ENCODE measurements around the gene UBAC1. TPM values are rescaled to one million over a fixed set of nuclear protein-coding genes. Genes with fewer than 3 reads are reported as not detected.

The UBAC1 gene
- 33.6 and 36.4 TPM in 2 replicates for total RNA-seq
- 35.2 and 42.5 TPM in 2 replicates for polyA plus RNA-seq

- Histone ChIP-seq H4K20me1 (ENCODE audit: insufficient read depth, poor library complexity, severe bottlenecking) (peaks cover 7% of the 10 kb centered on the region), H2AFZ (peak within 1 kb of the TSS; percentile 92), H3K27me3 (no peaks in the 10 kb centered on the region), H3K4me3 (peak within 1 kb of the TSS; percentile 87), H3K9me2 (replicated peaks; ENCODE audit: insufficient read depth) (no peaks in the 10 kb centered on the region), H3K4me2 (peak within 1 kb of the TSS; percentile 94), H3K9me3 (ENCODE audit: low read depth) (no peaks in the 10 kb centered on the region), H3K79me2 (peaks cover 45% of the 10 kb centered on the region), H3K27ac (peak within 1 kb of the TSS; percentile 85), H3K36me3 (replicated peaks; ENCODE audit: insufficient read depth, low read depth) (no peaks in the 10 kb centered on the region), H3K4me1 (ENCODE audit: insufficient read depth) (peaks cover 13% of the 10 kb centered on the region)
- TF ChIP-seq EZH2 (IDR thresholded peaks at IDR 0.05; ENCODE audit: borderline replicate concordance): no peak
- TF ChIP-seq, protein P1, sequence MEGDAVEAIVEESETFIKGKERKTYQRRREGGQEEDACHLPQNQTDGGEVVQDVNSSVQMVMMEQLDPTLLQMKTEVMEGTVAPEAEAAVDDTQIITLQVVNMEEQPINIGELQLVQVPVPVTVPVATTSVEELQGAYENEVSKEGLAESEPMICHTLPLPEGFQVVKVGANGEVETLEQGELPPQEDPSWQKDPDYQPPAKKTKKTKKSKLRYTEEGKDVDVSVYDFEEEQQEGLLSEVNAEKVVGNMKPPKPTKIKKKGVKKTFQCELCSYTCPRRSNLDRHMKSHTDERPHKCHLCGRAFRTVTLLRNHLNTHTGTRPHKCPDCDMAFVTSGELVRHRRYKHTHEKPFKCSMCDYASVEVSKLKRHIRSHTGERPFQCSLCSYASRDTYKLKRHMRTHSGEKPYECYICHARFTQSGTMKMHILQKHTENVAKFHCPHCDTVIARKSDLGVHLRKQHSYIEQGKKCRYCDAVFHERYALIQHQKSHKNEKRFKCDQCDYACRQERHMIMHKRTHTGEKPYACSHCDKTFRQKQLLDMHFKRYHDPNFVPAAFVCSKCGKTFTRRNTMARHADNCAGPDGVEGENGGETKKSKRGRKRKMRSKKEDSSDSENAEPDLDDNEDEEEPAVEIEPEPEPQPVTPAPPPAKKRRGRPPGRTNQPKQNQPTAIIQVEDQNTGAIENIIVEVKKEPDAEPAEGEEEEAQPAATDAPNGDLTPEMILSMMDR (IDR thresholded peaks at IDR 0.05; ENCODE audit: poor library complexity): peak; percentile 6
- WGBS (ENCODE audit: low lambda C conversion rate, missing lambda C conversion rate): 0% methylated on average over 28 of the region's 53 CpGs
- peak; percentile 97 for DNase-seq (ENCODE audit: low spot score)
Observed at GRCh38 chr9:135961277-135961715, at the start of gene UBAC1. UBAC1 (minus strand) TSS chr9:135961373; CDS start chr9:135961162, 211 bp downstream.

DNA sequence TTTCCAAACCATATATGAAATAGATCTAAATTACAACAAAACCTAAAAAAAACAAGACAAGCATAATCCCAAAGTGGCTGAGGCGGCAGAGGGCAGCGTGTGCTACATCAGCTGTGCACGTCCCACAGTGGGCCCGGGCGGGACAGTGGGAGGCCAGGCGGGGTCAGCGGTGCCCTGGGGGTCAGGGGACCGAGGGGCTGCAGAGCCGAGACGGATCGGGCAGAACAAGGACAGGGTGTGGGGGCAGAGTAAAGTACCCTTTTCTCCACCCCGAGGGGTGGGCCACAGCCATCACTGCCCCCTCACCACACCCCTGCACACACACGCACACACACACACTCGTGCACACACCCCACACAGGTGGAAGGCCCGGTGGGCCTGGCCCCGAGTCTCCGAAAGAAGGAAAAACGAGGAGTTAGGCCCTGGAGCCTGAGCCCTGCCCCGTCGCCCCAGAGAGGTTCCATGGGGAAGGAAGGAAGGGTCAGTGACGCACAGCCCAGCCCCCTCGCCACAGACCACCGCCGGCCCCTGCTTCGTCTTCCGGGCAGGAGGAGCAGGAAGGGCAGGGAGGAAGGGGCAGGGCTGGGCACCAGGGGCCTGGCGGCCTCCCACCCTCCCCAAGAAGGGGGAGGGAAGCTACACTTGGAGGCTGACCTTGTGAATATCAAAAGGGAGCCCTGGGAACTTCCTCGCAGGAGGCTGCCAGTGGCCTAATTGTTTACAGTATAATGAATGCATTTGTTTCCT is 49.6 kb upstream of the UBAC1 start:
- peaks cover 34% of the 10 kb centered on the region for H3K4me1 ChIP-seq (ENCODE audit: insufficient read depth)
- WGBS (ENCODE audit: low lambda C conversion rate, missing lambda C conversion rate): 86% methylated on average over 26 of the region's 28 CpGs
- TF ChIP-seq, protein P1 (IDR thresholded peaks at IDR 0.05; ENCODE audit: poor library complexity): no peak
- TF ChIP-seq EZH2 (IDR thresholded peaks at IDR 0.05; ENCODE audit: borderline replicate concordance): no peak
- H4K20me1 ChIP-seq (ENCODE audit: insufficient read depth, poor library complexity, severe bottlenecking): no peaks in the 10 kb centered on the region
- H2AFZ ChIP-seq: no peak overlapping the region
- H3K4me2 ChIP-seq: no peak overlapping the region
- H3K9me2 ChIP-seq (replicated peaks; ENCODE audit: insufficient read depth): no peaks in the 10 kb centered on the region
- H3K27me3 ChIP-seq: no peaks in the 10 kb centered on the region
- no peak for DNase-seq (ENCODE audit: low spot score)
- no peak overlapping the region for H3K27ac ChIP-seq
- peaks cover 2% of the 10 kb centered on the region for H3K79me2 ChIP-seq
- H3K9me3 ChIP-seq (ENCODE audit: low read depth): no peaks in the 10 kb centered on the region
- H3K36me3 ChIP-seq (replicated peaks; ENCODE audit: insufficient read depth, low read depth): no peaks in the 10 kb centered on the region
- no peak overlapping the region for H3K4me3 ChIP-seq

GRCh38 chr9:136010176-136010575 is 49.0 kb upstream of the UBAC1 start:
- Histone ChIP-seq H3K36me3 (replicated peaks; ENCODE audit: insufficient read depth, low read depth) (no peaks in the 10 kb centered on the region), H3K9me2 (replicated peaks; ENCODE audit: insufficient read depth) (no peaks in the 10 kb centered on the region), H3K4me3 (no peak overlapping the region), H3K79me2 (no peaks in the 10 kb centered on the region), H3K9me3 (ENCODE audit: low read depth) (no peaks in the 10 kb centered on the region), H3K4me2 (no peak overlapping the region), H4K20me1 (ENCODE audit: insufficient read depth, poor library complexity, severe bottlenecking) (no peaks in the 10 kb centered on the region), H2AFZ (no peak overlapping the region), H3K4me1 (ENCODE audit: insufficient read depth) (peaks cover 35% of the 10 kb centered on the region), H3K27ac (no peak overlapping the region), H3K27me3 (no peaks in the 10 kb centered on the region)
- TF ChIP-seq, protein P1 (IDR thresholded peaks at IDR 0.05; ENCODE audit: poor library complexity): no peak
- TF ChIP-seq EZH2phosphoT487 (IDR thresholded peaks at IDR 0.05; ENCODE audit: low read depth, severe bottlenecking, unreplicated experiment) (no peak), EZH2 (IDR thresholded peaks at IDR 0.05; ENCODE audit: borderline replicate concordance) (no peak)
- WGBS (ENCODE audit: low lambda C conversion rate, missing lambda C conversion rate): 95% methylated on average over 12 of the region's 17 CpGs
- no peak for DNase-seq (ENCODE audit: low spot score)

All from hepatocyte (in vitro differentiated cells).